Hepatocyte (in vitro differentiated cells): ENCODE data around the gene CWC27.

Source experiments
- CTCF ChIP-seq: fragments of 200-600 bp; sonication (generic); IDR thresholded peaks from 2 replicates; pipeline ENCODE4 v1.5.1; 2016; ENCODE audit warnings: antibody characterized with exemption, mild to moderate bottlenecking; ENCODE audit not compliant: poor library complexity
- EZH2 ChIP-seq: fragments of 200-600 bp; sonication (generic); IDR thresholded peaks from 2 replicates; pipeline ENCODE4 v1.6.1; 2016; ENCODE audit warnings: antibody characterized with exemption, mild to moderate bottlenecking, borderline replicate concordance

GRCh38 chr5:65043843-65044359 lies 275.2 kb downstream of the CWC27 start:
- TF ChIP-seq CTCF (no peak), EZH2 (no peak)
